Measurements from ENCODE around the gene ASB12.

Gene ASB12

DNA sequence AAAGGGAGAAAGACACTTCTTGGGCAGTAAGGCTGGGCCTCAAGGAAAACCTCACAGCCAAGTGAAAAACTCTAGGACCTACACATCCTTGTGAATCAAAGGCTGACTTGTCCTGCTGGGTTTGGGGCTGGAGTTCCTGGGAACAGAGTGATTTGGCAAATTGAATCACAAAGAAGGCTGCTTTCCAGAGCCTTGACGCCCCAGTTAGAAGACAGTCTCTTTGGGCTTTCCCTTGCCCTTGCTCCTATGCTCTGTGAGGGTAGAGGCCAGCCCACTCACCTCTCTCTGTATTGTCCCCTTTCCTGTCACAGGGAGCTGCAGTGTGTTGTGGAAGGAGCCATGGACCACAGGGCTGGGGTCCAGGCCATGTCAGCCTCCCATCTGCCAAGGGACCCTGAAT is 34.5 kb downstream of the ASB12 start:
- DNase-seq (ENCODE audit: low spot score in 2 of 2): no peak
- no peaks in the 10 kb centered on the region for H3K27me3 Mint-ChIP-seq
- no peaks in the 10 kb centered on the region for H3K9me3 Mint-ChIP-seq
- no peak overlapping the region for H3K27ac Mint-ChIP-seq
- peaks cover 10% of the 10 kb centered on the region for H3K36me3 Mint-ChIP-seq
- ATAC-seq (ENCODE audit: low read depth): no peak
- no peak overlapping the region for H3K4me3 Mint-ChIP-seq
- peaks cover 17% of the 10 kb centered on the region for H3K4me1 Mint-ChIP-seq

- no peak overlapping the region for H3K27ac Mint-ChIP-seq
- H3K4me3 Mint-ChIP-seq: no peak overlapping the region
- no peaks in the 10 kb centered on the region for H3K9me3 Mint-ChIP-seq
- no peaks in the 10 kb centered on the region for H3K27me3 Mint-ChIP-seq
- H3K4me1 Mint-ChIP-seq: peaks cover 2% of the 10 kb centered on the region
- no peak for ATAC-seq (ENCODE audit: low read depth)
- peaks cover 15% of the 10 kb centered on the region for H3K36me3 Mint-ChIP-seq
- DNase-seq (ENCODE audit: low spot score in 2 of 2): no peak
These were observed 37.7 kb downstream of the ASB12 start for GRCh38 chrX:64192673-64193072.

DNA sequence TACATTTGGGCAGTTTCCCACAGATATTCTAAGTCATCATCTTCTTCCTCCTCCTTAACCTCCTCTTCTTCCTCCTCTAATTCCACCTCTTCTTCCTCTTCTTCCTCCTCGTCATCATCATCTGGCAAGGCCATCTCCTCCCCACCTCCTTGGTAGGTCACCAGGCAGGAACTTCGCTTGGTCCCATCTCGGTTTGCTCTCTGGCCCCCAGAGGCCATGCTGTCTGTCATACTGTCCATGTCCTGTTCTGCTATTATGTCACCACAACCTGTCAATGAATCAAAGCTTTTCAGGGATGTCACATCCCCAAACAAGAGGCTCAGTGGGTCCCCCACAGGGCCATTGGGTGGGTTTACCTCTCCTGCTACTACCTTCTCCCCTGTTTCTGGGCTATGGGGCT is 38.4 kb downstream of the ASB12 start:
- peaks cover 15% of the 10 kb centered on the region for H3K36me3 Mint-ChIP-seq
- ATAC-seq (ENCODE audit: low read depth) (no peak), DNase-seq (ENCODE audit: low spot score in 2 of 2) (no peak)
- no peak overlapping the region for H3K27ac Mint-ChIP-seq
- H3K9me3 Mint-ChIP-seq: no peaks in the 10 kb centered on the region
- no peak overlapping the region for H3K4me3 Mint-ChIP-seq
- H3K4me1 Mint-ChIP-seq: peaks cover 2% of the 10 kb centered on the region
- no peaks in the 10 kb centered on the region for H3K27me3 Mint-ChIP-seq

- H3K9me3 Mint-ChIP-seq: no peaks in the 10 kb centered on the region
- H3K4me1 Mint-ChIP-seq: peaks cover 2% of the 10 kb centered on the region
- peaks cover 15% of the 10 kb centered on the region for H3K36me3 Mint-ChIP-seq
- ATAC-seq (ENCODE audit: low read depth) (no peak), DNase-seq (ENCODE audit: low spot score in 2 of 2) (no peak)
- H3K27ac Mint-ChIP-seq: no peak overlapping the region
- H3K4me3 Mint-ChIP-seq: no peak overlapping the region
- no peaks in the 10 kb centered on the region for H3K27me3 Mint-ChIP-seq
These were observed 39.0 kb downstream of the ASB12 start for GRCh38 chrX:64191281-64192010.

DNA sequence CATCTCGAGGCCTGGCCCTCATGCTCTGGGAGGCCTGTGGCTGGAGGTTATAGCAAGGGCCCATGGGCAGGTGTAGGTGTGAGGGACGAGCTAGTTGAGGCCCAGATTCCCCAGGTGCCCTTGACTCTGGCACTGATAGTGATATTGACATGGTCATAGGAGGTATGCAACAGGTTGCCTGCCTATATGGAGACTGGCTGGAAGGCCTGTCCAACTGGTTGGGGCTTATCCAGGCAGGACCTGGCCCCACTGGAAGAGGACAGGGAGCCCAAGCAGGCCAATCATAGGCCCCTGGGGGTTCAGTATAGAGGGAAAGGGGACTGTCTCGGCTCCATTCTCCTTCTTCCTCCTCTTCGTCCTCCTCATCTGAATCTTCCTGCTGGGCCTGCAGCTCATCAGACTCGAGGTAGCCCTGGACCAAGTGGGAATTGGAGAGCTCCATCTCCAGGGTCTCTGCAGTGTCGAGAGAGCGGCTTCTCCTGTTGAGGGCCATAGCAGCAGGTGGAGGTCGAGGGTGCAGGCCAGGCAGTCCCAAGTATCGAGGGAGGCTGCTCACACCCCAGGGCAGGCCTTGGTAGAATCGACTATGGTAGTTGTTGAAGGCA is 40.2 kb downstream of the ASB12 start:
- DNase-seq (ENCODE audit: low spot score in 2 of 2) (no peak), ATAC-seq (ENCODE audit: low read depth) (no peak)
- no peaks in the 10 kb centered on the region for H3K27me3 Mint-ChIP-seq
- H3K36me3 Mint-ChIP-seq: peaks cover 19% of the 10 kb centered on the region
- no peaks in the 10 kb centered on the region for H3K9me3 Mint-ChIP-seq
- peaks cover 4% of the 10 kb centered on the region for H3K4me1 Mint-ChIP-seq
- H3K27ac Mint-ChIP-seq: no peak overlapping the region
- no peak overlapping the region for H3K4me3 Mint-ChIP-seq

GRCh38 chrX:64188901-64189300 is 41.5 kb downstream of the ASB12 start:
- Mint-ChIP-seq H3K27me3 (no peaks in the 10 kb centered on the region), H3K36me3 (peaks cover 19% of the 10 kb centered on the region), H3K4me3 (no peak overlapping the region), H3K4me1 (peaks cover 4% of the 10 kb centered on the region), H3K27ac (no peak overlapping the region), H3K9me3 (no peaks in the 10 kb centered on the region)
- ATAC-seq (ENCODE audit: low read depth): no peak
- DNase-seq (ENCODE audit: low spot score in 2 of 2): no peak

DNA sequence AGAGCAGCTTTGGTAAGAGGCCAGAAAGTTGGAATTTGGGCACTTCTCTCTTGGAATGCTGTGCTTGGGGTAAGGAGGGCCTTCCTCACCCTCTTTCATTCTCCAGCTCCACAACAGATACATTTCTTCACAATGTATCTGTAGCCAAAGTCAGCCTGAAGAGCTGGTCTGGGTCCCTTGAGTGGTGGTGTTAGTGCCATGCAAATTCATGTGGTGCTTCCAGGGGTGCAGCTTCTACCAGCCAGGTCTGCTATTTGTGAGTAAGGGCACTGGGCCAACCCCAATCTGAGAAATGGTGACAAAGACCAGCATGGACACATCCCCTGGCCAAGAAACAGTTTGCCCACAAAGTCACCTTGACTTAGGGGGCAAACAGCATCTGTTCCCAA is 42.7 kb downstream of the ASB12 start:
- ATAC-seq (ENCODE audit: low read depth) (no peak), DNase-seq (ENCODE audit: low spot score in 2 of 2) (no peak)
- H3K4me1 Mint-ChIP-seq: peaks cover 4% of the 10 kb centered on the region
- no peaks in the 10 kb centered on the region for H3K27me3 Mint-ChIP-seq
- H3K9me3 Mint-ChIP-seq: no peaks in the 10 kb centered on the region
- H3K4me3 Mint-ChIP-seq: no peak overlapping the region
- peaks cover 16% of the 10 kb centered on the region for H3K36me3 Mint-ChIP-seq
- H3K27ac Mint-ChIP-seq: no peak overlapping the region

DNA sequence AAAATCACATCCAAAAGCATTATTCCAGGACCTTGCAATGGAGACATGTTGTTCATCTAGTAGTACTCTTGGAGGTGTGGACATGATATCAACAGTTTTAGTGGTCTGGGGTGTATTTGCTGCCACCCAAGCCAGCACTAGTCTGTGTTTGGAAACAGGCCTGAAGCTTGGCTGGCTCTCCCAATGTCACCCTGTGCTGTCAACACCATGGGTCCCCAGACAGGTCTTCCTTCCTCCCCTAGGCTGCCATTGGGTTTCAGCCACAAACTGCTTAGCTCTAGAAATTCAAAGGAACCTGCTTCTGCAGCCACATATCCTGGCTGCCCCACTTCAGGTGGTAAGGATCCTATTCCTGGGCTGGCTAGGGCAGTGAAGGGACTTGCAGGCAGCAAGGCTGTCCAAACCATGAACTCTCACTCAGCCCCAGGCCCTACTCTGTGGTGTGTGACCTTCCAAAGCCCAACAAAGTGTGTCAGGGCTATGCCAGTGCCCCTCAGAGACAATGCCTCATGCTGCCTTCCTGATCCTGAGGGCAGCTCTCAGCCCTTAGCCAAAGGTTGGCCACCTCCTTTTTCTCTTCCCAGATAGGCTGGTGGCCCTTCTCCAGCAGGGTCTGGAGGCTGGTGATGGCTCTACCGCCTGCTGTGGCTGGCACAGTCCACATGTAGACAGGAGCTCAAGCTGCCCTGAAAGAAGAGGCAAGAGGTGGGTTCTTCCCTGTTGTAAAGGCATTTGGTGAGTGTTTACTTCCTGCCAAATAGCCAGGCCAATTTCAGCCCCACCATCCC is 43.2 kb downstream of the ASB12 start:
- Mint-ChIP-seq H3K27ac (no peak overlapping the region), H3K27me3 (no peaks in the 10 kb centered on the region), H3K4me3 (no peak overlapping the region), H3K36me3 (peaks cover 15% of the 10 kb centered on the region), H3K4me1 (peaks cover 4% of the 10 kb centered on the region), H3K9me3 (no peaks in the 10 kb centered on the region)
- no peak for ATAC-seq (ENCODE audit: low read depth)
- no peak for DNase-seq (ENCODE audit: low spot score in 2 of 2)

DNA sequence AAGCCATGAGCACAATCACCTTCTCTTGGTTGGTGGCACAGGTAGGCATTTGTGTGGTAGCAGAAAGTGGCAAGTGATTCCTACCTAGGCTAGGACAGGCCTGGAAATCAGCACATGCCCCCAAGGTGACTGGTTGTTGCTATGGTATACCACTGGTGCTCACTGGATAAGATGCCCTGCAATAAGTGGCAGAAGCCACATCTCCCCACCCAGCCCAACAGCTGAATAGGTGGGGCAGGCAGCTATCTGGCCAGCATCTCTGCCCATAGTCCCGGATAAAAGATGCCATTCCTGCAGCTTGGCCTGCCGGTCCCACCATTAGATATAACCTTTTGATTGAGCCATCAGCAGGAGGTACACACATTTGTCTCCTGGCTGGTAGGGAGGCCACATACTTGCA is 46.0 kb downstream of the ASB12 start:
- H3K4me1 Mint-ChIP-seq: peaks cover 2% of the 10 kb centered on the region
- peaks cover 3% of the 10 kb centered on the region for H3K36me3 Mint-ChIP-seq
- DNase-seq (ENCODE audit: low spot score in 2 of 2) (no peak), ATAC-seq (ENCODE audit: low read depth) (no peak)
- H3K9me3 Mint-ChIP-seq: no peaks in the 10 kb centered on the region
- no peak overlapping the region for H3K4me3 Mint-ChIP-seq
- no peak overlapping the region for H3K27ac Mint-ChIP-seq
- H3K27me3 Mint-ChIP-seq: no peaks in the 10 kb centered on the region

DNA sequence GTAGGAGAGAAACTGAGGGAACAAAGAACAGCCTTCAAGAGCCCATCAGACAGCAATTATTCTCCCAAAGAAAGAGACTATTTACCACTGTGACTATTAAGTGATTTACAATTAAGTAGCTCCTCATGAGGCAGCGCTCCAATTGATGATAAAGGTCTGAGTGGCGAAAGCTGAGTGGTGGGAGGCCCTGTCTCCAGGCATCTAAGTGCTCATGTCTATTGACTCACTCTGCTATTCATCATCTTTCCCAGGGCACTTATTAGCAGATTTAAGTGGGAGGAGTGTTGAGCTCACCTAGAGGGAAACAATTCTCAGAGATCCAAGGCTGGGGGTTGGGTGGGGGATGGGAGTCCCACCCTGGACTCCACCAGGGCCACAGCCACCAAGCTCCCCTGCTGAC is 48.2 kb downstream of the ASB12 start:
- Mint-ChIP-seq H3K36me3 (peaks cover 3% of the 10 kb centered on the region), H3K27me3 (no peaks in the 10 kb centered on the region), H3K27ac (no peak overlapping the region), H3K4me1 (peaks cover 2% of the 10 kb centered on the region), H3K9me3 (no peaks in the 10 kb centered on the region), H3K4me3 (no peak overlapping the region)
- no peak for ATAC-seq (ENCODE audit: low read depth)
- no peak for DNase-seq (ENCODE audit: low spot score in 2 of 2)

DNA sequence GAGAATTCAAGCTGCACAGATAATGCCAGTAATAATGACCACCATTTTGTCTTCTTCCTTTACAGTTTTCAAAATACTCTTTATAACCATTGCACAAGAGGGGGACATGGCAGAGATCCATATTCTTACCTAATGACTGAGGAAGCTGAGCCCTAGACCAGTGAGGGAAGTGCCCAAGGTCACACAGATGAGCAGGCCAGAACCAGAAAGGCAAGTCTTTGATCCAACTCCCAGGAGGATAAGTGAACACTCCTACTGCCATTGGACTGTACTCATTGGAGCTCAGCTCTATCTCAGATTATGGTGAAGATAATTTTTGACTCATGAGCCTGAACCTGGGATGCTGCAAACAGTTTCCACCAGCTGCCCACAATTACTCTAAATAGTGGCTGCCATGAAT is 53.5 kb downstream of the ASB12 start:
- no peaks in the 10 kb centered on the region for H3K9me3 Mint-ChIP-seq
- DNase-seq (ENCODE audit: low spot score in 2 of 2) (no peak), ATAC-seq (ENCODE audit: low read depth) (no peak)
- no peaks in the 10 kb centered on the region for H3K4me1 Mint-ChIP-seq
- H3K4me3 Mint-ChIP-seq: no peak overlapping the region
- peaks cover 3% of the 10 kb centered on the region for H3K36me3 Mint-ChIP-seq
- no peak overlapping the region for H3K27ac Mint-ChIP-seq
- H3K27me3 Mint-ChIP-seq: no peaks in the 10 kb centered on the region

All from memory B cell (primary cell).